Left lung (tissue), 10 donors: ENCODE measurements around the gene HORMAD2. TPM values are rescaled to one million over a fixed set of nuclear protein-coding genes. Genes with fewer than 3 reads are reported as not detected.

Source experiments
- ATAC-seq: fragments of 200-7000 bp; cut with Tn5 transposase; one replicate; pipeline ENCODE4 v1.9.1; 2020; ENCODE audit warnings: moderate library complexity
- DNase-seq, 4 donors: peaks; one replicate each; pipeline ENCODE4 v3.0.0-alpha.2; 2013 to 2020
- H3K27ac ChIP-seq, 2 donors: fragments of 200-600 bp; sonication (generic) in 1 of 2; one replicate each; pipeline versions ENCODE4 v1.5.0 to v1.8.0; 2020 to 2021
- H3K27me3 ChIP-seq, 2 donors: fragments of 200-600 bp; sonication (generic) in 1 of 2; one replicate each; pipeline versions ENCODE4 v1.5.0 to v1.8.0; 2020 to 2021
- H3K36me3 ChIP-seq, 2 donors: fragments of 200-600 bp; sonication (generic) in 1 of 2; one replicate each; pipeline versions ENCODE4 v1.5.0 to v1.8.0; 2020 to 2021
- H3K4me1 ChIP-seq, 2 donors: fragments of 200-600 bp; one replicate each; pipeline ENCODE4 v1.8.0; 2021
- H3K4me3 ChIP-seq, 2 donors: fragments of 200-600 bp; sonication (generic) in 1 of 2; one replicate each; pipeline versions ENCODE4 v1.5.0 to v1.8.0; 2020 to 2021; ENCODE audit warnings: mild to moderate bottlenecking in 1 of 2
- H3K9me3 ChIP-seq, 2 donors: fragments of 200-600 bp; sonication (generic) in 1 of 2; one replicate each; pipeline versions ENCODE4 v1.5.0 to v1.8.0; 2020 to 2021
- intact Hi-C, 2 donors: fragments of 100-400 bp; cut with DNase I; formaldehyde crosslinking; loops; one replicate each; pipeline versions ENCODE4 v1.11.2 to v1.14.2; 2022
- polyA plus RNA-seq, 6 donors: library from polyadenylated mRNA; unstranded; fragments of 120-200 nt; gene quantifications; one replicate each; pipeline ENCODE4 v1.2.1, GENCODE V29; 2013; ENCODE audit not compliant: insufficient read length in 6 of 6
- total RNA-seq, 2 donors: library from RNA; stranded (reverse); fragmentation: NEBNext Ultra II Directional; extraction: Animal tissue kit (Norgen Biotek cat#: 25700); gene quantifications; one replicate each; pipeline ENCODE4 v1.2.1, GENCODE V29; 2021
- TF ChIP-seq, protein P1 (sequence below), 2 donors: fragments of 200-600 bp; sonication (generic) in 1 of 2; IDR thresholded peaks; one replicate each; pipeline versions ENCODE4 v1.5.0 to v1.8.0; 2021; ENCODE audit warnings: antibody characterized with exemption in 2 of 2
- donor health status: DM: no; HTN: yes; CAD: no.
- donor health status: DM: no; HTN: no; CAD: no.

The HORMAD2 gene
- total and polyA plus RNA-seq, 8 donors = 0.13 to 0.74 (median 0.20) TPM; not detected in 2

DNA sequence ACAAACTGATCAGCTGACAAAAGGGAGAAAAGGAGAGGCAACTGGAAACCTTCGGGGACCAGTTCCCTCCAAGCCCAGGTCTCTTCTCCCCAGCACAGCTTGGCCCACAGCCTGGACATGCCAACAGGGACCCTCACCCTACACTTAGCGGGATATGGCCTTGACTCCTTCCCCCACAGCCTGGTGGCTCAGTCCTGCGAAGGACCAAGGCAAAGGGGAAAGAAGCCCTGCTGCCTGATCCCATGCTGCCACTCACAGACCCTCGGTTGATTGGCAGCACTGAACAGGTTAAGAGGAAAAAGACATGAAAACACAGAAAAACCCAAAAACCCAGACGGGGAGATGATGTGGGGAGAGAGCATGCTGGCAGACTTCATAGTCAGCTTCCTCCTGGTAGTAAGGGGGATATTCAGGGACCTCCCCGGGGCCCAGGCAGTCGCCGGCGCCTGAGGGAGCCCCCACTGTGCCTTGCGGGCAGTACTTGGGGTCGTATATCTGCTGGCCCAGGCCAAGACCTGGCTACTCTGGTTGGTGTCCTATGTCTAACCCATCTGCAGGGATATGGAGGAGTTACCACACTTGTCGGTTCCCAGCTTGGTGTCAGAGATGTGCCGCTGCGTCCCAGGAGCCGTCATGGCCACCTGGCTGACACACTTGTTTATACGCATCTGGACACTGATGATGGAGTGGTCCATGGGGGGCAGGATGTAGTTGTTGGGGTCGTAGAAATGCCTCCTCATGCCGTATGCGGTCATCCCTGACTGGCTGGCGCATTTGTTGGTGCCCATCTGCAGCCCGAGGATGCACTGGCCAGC, 34.2 kb upstream of the HORMAD2 start:
- peaks cover 0 to 5% of the 10 kb centered on the region in 2 donors for H3K4me1 ChIP-seq
- no peak overlapping the region for H3K4me3 ChIP-seq
- TF ChIP-seq, protein P1, sequence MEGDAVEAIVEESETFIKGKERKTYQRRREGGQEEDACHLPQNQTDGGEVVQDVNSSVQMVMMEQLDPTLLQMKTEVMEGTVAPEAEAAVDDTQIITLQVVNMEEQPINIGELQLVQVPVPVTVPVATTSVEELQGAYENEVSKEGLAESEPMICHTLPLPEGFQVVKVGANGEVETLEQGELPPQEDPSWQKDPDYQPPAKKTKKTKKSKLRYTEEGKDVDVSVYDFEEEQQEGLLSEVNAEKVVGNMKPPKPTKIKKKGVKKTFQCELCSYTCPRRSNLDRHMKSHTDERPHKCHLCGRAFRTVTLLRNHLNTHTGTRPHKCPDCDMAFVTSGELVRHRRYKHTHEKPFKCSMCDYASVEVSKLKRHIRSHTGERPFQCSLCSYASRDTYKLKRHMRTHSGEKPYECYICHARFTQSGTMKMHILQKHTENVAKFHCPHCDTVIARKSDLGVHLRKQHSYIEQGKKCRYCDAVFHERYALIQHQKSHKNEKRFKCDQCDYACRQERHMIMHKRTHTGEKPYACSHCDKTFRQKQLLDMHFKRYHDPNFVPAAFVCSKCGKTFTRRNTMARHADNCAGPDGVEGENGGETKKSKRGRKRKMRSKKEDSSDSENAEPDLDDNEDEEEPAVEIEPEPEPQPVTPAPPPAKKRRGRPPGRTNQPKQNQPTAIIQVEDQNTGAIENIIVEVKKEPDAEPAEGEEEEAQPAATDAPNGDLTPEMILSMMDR (IDR thresholded peaks at IDR 0.05) = no peak
- no peak for DNase-seq
- no peak for ATAC-seq
- H3K27me3 ChIP-seq = no peaks in the 10 kb centered on the region
- no peak overlapping the region for H3K27ac ChIP-seq
- intact Hi-C loops = no loop called here
- no peaks in the 10 kb centered on the region for H3K9me3 ChIP-seq
- H3K36me3 ChIP-seq = no peaks in the 10 kb centered on the region

DNA sequence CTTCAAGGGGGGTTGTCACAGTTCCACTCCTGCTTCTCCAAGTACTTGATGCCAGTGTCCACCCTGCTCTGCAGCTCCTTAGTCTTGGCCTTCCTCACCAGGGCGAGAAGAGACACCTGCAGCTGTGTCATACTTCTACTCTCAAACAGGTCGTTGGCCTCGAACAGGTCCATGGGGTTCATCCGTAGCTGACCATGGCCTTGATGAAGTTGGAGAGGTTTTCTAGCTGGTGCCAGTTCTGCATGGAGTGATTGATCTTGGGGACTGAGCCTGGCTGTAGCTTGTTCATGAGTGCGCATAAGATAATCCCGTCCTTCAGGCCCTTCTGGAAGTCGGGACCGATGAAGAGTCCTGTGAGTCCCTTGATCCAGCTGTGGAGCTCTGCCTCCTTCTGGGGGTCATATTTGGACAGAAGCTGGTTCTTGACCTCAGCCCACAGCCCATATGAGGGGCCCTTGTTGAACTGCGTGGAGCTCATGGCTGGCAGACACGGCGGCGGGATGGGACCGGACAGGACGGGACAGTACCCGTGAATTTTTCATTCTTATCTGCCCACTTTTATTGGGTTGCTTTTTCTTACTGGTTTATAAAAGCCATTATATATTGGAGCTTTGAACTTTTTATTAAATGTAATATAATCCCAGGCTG, 33.4 kb upstream of the HORMAD2 start:
- no peak for ATAC-seq
- no peak for DNase-seq
- Histone ChIP-seq H3K9me3 (no peaks in the 10 kb centered on the region), H3K4me3 (no peak overlapping the region), H3K27ac (no peak overlapping the region), H3K27me3 (no peaks in the 10 kb centered on the region), H3K36me3 (no peaks in the 10 kb centered on the region), H3K4me1 (peaks cover 0 to 5% of the 10 kb centered on the region in 2 donors)
- intact Hi-C loops = no loop called here
- TF ChIP-seq, protein P1 (IDR thresholded peaks at IDR 0.05) = no peak

DNA sequence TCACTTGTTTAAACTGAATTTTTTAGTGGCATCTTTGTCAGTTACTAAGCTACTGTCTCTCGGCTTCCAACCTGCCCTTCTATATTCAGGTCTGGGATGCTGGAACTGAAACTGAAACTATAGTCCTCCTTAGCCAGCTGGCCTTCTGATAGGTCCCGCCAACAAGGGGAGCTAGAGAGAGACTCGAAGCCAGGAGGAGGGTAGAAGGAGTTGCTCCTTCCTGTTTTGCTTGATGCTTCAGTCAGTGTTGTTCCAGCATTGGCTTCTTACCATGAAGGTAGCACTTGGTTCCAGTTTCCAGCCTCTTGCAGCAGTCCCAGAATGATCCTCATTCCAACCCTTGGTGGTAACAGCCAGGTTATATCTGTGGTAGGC, 32.9 kb upstream of the HORMAD2 start:
- TF ChIP-seq, protein P1 (IDR thresholded peaks at IDR 0.05) = no peak
- H3K36me3 ChIP-seq = no peaks in the 10 kb centered on the region
- no peak overlapping the region for H3K27ac ChIP-seq
- intact Hi-C loops = no loop called here
- no peaks in the 10 kb centered on the region for H3K9me3 ChIP-seq
- peaks cover 0 to 5% of the 10 kb centered on the region in 2 donors for H3K4me1 ChIP-seq
- ATAC-seq = peak; percentile 24
- no peak for DNase-seq
- no peak overlapping the region for H3K4me3 ChIP-seq
- H3K27me3 ChIP-seq = no peaks in the 10 kb centered on the region

DNA sequence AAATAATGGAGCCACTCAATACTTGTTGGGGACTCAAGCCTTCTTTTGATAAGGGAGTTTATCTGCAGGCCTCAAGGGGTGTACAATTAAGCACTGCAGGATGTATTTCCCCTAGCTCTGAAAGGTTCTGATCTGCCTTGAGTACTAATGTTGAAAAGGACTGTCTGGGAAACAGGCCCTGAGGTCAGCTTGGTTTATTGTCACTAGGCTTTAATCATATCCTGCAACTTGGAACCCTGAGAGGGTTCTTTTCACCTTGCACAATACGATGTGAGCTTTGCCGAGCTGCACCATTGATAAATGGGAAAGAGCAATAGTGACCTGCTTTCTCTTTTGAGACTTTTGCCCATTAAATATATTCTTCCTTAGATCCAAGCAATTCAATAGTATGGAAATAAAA, 31.6 kb upstream of the HORMAD2 start:
- Histone ChIP-seq H3K27ac (no peak overlapping the region), H3K4me1 (peaks cover 0 to 5% of the 10 kb centered on the region in 2 donors), H3K27me3 (no peaks in the 10 kb centered on the region), H3K9me3 (no peaks in the 10 kb centered on the region), H3K4me3 (no peak overlapping the region), H3K36me3 (no peaks in the 10 kb centered on the region)
- intact Hi-C loops = no loop called here
- DNase-seq (no peak), ATAC-seq (no peak)
- TF ChIP-seq, protein P1 (IDR thresholded peaks at IDR 0.05) = no peak

DNA sequence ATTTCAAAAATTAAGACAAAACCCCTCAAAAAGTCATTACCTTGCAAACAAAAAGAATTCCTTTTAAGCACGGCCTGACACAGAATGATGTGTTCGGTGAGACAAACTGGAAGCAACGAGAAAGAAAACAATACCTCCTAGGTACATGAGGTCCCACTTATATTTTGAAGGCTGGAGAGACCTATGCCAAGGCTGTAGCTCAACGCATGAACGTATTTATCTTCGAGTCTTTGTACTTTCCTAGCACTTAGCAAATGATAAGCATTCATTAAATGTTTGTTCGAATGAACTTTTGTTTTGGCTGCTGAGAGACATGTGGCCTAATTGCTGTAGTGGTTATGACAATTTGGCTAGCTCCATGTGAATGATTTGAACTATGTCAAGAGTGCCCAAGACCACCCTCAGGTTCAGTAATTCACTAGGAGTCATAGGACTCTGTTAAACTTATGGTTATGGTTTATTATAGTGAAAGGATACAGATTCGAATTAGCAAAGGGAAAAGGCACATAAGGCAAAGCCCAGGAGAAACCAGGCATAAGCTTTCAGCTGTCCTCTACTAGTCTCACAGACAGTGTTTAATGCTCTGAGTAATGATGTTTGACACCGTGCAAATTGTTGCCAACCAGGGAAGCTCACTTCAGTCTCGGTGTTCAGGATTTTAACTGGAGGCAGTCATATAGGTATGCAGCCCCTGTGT, 26.0 kb upstream of the HORMAD2 start:
- DNase-seq = no peak

More for the DNA sequence above, 26.0 kb upstream of the HORMAD2 start:
- H3K27ac ChIP-seq = no peak overlapping the region
- TF ChIP-seq, protein P1 (IDR thresholded peaks at IDR 0.05) = no peak
- no peak overlapping the region for H3K4me3 ChIP-seq
- intact Hi-C loops = no loop called here
- no peaks in the 10 kb centered on the region for H3K27me3 ChIP-seq
- no peaks in the 10 kb centered on the region for H3K36me3 ChIP-seq
- ATAC-seq = no peak
- no peaks in the 10 kb centered on the region for H3K4me1 ChIP-seq
- H3K9me3 ChIP-seq = peaks cover 0 to 4% of the 10 kb centered on the region in 2 donors
